CD4-positive, alpha-beta T cell treated with Interleukin-21 for 1 hour (primary cell): ENCODE data around the gene GSX2.
"Not testable (repeated sequence)": the region's sequence is repeated elsewhere in the genome, so short reads cannot be mapped to it uniquely, and the experiment has no call there.

Experiments used
- DNase-seq: peaks from one replicate; pipeline ENCODE4 v3.0.0-alpha.2; 2020

Gene GSX2

DNA sequence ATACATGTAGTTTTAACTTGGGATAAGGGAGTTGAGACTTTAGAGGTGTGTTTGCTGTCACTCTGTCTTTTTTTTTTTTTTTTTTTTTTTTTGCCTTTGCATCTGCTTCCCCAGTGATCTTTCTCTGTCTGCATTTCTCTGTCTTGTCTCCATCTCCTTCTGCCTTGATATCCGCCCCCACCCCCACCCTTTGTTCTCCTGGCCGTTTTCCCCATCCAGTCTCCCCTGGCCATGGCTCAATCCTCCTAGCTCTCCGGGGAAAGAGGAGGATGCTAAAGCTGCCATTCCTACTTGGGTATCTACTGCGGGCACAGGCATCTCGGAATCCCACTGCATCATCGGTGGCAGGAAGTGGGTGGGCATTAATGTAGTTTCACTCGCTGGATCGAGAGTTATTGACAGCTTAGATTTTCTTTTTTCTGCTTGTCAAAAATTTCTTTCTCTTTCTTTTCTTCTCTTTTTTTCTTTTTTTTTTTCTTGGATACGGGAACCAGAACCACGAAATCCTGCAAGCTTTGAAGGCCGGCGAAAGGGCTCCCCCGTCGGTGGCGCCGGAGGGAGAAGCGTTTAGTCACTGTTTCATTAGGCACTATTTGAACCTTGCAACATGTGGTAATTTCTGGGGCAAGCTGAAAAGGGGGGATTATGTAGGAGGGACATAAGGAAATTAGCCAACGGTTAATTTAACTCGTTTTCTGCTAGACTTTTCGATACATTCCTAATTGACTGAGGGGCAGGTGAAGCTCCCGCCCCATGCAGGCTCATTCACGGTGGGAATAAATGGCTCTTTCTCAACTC is 8.2 kb downstream of the GSX2 start:
- DNase-seq: no peak

DNA sequence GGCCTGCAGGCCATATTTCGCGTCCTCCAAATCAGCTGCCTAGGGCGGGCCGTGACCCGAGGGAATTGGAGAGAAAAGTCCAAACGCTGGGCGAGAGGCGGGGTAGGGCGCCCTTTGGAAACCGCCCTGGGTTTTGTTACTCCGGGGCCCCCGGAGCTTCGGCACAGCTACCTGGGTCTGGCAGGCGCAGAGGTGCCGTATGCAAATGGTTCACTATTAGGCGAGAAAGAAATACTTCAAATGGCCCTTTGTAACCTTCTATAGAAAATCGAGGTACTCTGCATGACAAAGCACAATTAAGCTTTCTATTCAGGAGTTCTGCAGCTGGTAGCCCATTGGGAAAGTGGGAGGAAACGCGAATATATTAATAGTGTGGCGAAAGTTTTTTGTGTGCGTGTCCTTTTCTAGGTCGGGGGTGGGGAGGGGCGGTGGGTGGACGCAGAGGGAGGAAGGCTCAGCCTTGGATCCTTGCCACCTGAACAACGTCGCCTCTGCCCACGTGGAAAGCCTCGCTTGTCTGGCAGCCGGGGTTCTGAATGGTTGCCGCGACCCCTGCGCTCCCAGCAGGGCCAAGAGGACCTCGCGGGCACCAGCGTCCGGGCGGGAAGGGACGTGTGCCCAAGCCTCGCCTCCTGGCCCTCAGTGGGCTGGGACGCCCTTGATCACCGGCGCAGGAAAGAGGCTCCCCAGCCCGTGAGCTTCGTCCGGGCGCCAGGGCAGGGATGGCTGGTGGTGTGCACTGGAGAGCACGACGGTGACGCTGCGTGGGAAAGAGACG is 9.5 kb downstream of the GSX2 start:
- no peak for DNase-seq

DNA sequence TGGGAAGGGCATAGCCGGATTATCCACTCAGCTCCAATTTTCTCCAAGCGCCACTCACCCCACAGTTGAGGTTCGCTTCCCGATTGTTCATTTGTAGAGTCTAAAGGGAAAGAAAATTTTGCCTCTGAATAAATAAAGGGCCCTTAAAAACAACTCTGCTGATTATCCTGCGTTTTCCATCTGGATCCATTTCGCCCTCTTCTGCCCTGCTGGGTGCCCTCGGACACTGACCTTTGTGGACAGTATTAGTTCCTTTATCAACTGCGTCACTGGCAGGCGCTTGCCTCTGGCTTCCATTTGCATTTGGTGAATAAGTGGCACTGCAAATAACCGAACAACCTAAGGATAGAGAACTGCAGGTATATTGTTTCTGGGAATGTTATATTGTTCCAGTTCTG is 10.1 kb downstream of the GSX2 start:
- no peak for DNase-seq

DNA sequence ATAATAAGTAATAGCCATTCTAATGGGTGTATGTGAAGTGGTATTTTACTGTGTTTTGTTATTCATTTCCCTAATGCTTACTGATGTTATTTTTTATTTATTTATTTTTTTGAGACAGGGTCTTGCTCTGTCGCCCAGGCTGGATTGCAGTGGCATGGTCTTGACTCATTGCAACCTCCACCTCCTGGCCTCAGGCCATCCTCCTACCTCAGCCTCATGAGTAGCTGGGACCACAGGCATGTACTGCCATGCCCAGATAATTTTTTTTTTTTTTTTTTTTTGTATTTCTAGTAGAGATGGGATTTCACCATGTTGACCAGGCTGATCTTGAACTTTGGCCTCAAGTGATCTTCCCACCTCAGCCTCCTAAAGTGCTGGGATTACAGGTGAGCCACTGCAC is 13.2 kb downstream of the GSX2 start:
- not testable (repeated sequence) for DNase-seq

DNA sequence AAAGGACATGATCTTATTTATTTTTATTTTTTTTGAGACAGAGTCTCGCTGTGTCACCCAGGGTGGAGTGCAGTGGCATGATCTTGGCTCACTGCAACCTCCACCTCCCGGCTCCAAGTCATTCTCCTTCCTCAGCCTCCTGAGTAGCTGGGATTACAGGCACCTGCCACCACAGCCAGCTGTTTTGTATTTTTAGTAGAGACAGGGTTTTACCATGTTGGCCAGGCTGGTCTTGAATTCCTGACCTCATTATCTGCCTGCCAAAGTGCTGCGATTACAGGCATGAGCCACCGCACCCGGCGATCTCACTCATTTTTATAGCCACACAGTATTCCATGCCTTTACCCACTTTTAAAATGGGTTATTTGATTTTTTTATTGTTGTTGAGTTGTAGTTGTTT is 16.3 kb downstream of the GSX2 start:
- DNase-seq: not testable (repeated sequence)

DNA sequence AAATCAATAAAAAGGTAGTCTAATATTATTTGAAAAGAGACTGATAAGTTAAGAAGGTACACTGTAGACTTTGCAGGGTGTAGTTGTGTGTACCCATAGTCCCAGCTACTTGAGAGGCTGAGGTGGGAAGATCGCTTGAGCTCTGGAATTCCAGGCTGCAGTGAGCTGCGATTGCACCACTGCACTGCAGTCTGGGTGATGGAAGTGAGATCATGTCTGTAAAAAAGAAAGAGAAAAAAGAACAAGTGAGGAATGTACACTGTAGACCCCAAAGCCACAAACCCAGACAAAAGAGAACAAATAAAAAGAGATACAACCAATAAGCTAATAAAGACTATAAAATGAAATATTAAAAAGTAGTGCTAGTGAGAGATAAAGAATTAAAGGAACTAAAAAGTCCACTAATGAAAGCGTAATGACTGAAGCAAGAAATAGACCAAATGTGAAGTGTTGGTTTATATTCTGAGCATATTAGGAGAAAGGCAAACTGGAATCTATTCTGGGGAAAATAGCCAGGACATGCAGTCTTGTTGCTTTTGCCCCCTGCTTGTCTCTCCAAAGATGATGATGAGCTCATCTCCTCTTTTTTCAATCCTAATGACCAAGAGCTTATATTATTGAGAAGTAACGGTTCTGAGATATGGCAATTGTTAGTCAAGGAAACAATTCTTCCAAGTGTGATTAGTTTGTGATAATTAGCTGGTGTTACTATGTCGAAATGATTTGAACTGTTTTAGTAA is 19.1 kb downstream of the GSX2 start:
- no peak for DNase-seq

DNA sequence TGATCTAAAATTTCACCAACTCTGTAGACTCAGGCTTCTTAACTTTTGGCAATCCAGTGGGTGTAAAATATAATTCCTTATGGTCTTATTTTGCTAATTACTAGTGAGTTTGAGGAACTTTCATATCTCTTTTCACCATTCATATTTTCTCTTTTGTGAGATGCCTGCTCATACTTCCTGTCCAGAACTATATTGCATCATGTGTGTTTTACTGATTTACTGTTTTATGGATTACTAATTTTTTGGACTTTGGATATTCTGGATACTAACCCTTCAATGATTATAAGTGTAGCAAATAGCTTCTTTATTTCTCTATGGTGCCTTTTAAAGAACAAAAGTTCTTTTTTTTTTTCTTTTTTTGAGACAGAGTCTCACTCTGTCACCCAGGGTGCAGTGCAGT is 20.6 kb downstream of the GSX2 start:
- DNase-seq: no peak

DNA sequence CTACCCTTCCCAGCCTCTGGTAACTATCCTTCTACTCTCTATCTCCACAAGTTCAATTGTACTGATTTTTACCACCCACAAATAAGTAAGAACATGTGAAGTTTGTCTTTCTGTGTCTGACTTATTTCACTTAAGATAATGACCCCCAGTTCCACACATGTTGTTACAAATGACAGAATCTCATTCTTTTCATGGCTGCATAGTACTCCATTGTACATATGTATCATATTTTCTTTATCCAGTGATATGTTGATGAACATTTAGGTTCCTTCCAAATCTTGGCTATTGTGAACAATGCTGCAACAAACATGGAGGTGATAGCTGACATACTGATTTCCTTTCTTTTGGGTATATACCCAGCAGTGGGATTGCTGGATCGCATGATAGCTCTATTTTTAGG is 27.7 kb downstream of the GSX2 start:
- DNase-seq: no peak

DNA sequence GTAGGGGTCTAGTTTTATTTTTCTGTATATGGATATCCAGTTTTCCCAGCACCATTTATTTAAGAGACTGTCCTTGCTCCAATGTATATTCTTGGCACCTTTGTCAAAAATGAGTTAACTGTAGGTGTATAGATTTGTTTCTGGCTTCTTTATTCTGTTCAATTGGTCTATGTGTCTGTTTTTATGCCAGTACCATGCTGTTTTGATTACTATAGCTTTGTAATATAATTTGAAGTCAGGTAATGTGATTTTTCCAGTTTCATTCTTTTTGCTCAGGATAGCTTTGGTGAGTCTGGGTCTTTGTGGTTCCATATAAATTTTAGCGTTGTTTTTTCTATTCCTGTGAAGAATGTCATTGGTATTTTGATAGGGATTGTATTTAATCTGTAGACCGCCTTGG is 28.7 kb downstream of the GSX2 start:
- DNase-seq: not testable (repeated sequence)

DNA sequence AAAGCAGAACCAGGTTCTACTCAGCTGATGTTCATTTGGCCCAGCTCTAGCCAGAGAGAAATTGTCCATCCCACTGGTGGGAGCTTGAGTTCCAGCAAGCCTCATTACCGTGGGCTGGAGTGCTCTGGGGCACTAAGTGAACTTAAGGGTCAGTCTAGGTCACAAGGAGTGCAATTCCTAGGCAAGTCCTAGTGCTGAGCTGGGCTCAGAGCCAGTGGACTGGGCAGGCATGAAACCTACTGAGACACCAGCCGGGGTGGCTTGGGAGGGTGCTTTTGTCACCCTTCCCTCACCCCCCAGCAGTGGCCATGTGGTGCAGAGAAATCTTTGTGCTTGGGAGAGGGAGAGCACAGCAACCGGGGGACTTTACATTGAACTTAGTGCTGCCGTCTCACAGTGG is 39.4 kb downstream of the GSX2 start:
- no peak for DNase-seq

DNA sequence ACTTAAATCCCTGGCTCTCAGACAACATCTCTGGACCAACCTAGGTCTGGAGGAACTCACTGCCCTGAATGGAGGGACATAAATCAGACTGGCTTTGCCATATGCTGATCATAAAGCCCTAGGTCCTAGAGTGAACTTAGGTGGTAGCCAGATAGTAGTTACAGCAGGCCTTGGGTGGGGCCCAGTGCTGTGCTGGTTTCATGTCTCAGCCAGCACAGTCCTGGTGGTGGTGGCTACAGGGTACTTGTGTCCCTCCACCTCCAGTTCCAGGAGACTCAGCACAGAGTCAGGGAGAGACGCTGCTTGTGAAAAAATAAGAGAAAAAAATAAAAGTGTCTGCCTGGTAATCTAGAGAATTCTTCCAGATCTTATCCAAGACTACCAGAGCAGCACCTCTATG is 40.3 kb downstream of the GSX2 start:
- no peak for DNase-seq

DNA sequence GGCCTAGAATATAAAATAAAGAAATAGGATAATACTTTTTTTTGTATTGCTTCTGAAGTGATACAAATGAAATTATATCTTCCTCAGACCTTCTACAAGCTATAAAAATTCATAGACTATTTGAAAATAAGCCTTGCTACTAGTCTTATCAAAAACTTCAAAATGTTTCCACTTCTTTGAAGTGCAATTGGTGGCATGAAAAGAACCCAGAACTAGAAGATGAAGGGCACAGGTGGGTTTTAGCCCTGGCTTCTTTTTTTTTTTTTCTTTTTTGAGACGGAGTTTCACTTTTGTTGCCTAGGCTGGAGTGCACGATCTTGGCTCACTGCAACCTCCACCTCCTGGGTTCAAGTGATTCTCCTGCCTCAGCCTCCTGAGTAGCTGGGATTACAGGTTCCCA is 44.2 kb downstream of the GSX2 start:
- DNase-seq: no peak

DNA sequence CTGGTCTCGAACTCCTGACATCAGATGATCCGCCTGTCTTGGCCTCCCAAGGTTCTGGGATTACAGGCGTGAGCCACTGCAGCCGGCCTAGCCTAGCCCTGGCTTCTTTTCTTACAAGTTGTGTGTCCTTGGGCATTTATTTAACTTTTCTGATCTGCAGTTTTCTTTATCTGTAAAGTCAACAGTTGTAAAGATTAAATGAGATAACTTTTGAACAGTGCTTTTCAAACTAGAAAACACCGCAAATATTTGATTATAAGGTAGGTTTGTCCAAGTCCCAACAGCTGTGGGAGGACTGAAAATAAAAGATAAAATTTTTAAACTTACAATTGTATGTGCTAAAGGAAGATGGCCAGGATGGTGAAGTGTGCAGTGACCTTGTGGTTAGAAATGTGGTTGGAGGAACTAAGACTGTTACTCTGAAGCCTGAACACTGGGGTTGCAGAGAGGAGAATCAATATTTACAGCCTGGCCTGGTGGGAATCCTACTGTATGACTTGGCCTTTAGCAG is 44.8 kb downstream of the GSX2 start:
- DNase-seq: no peak

DNA sequence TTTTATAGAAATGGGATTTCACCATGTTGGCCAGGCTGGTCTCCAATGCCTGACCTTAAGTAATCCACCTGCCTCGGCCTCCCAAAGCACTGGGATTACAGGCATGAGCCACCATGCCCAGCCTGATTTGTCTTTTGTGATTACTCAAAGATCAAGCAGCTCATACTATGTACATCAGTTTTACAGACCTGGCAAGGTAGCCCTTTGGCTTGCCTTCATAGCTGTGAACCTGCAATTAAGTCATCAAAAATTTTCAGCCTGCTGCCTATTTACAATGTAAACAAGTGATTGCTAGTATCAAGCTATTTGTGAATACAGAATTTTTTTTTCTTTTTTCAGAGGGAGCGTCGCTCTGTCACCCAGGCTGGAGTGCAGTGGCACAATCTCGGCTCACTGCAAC is 46.2 kb downstream of the GSX2 start:
- DNase-seq: no peak

DNA sequence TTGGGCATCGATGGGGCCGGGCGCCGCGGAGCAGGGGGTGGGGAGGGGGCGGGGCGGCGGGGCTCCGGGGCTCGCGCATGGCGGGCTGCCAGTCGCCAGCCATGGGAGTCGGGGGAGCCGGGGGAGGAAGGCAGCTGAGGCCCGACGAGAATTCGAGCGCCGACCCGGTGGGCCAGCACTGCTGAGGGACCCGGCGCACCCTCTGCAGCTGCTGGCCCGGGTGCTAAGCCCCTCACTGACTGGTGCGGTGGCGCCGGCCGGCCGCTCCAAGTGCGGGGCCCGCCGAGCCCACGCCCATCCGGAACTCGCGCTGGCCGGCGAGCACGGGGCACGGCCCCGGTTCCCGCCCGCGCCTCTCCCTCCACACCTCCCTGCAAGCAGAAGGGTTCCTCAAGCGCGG is 49.4 kb downstream of the GSX2 start:
- no peak for DNase-seq
